HepG2 (cell line): ENCODE data around the gene LOC128125822.

Source experiments
- IKZF4 ChIP-seq: sonication (generic); formaldehyde crosslinking; IDR thresholded peaks from 2 replicates; pipeline ENCODE4 v1.5.1; 2020; ENCODE audit warnings: borderline replicate concordance, mild to moderate bottlenecking, low read depth, missing genetic modification reagents; ENCODE audit errors: not compliant biosample characterization
- NR2F2 ChIP-seq: IDR thresholded peaks from 2 replicates; pipeline ENCODE4 v1.6.1; 2012; ENCODE audit warnings: low read depth, inconsistent platforms, borderline replicate concordance
- PRMT3 ChIP-seq: sonication (generic); formaldehyde crosslinking; IDR thresholded peaks from 2 replicates; pipeline ENCODE4 v1.8.1; 2022; ENCODE audit warnings: low read depth, mild to moderate bottlenecking, moderate library complexity, missing genetic modification reagents, borderline replicate concordance
- RBM39 ChIP-seq: fragments of 200-400 bp; formaldehyde crosslinking; IDR thresholded peaks from one replicate; pipeline ENCODE4 v1.6.1; 2018; ENCODE audit warnings: antibody characterized with exemption, mild to moderate bottlenecking, low read depth, low read length; ENCODE audit not compliant: poor library complexity, severe bottlenecking
- SRSF9 ChIP-seq: fragments of 200-400 bp; formaldehyde crosslinking; IDR thresholded peaks from 2 replicates; pipeline ENCODE4 v1.6.1; 2018; ENCODE audit warnings: borderline replicate concordance, mild to moderate bottlenecking, low read depth, low read length; ENCODE audit not compliant: insufficient read depth, poor library complexity, severe bottlenecking
- ZNF34 ChIP-seq: sonication (generic); formaldehyde crosslinking; IDR thresholded peaks from 2 replicates; pipeline ENCODE4 v1.4.0; 2020; ENCODE audit warnings: mild to moderate bottlenecking, missing genetic modification reagents, borderline replicate concordance
- ZNF777 ChIP-seq: sonication (generic); formaldehyde crosslinking; IDR thresholded peaks from 2 replicates; pipeline ENCODE4 v1.4.0; 2020; ENCODE audit warnings: missing genetic modification reagents
- TF ChIP-seq, protein P1 (sequence below): fragments of 450-650 bp; IDR thresholded peaks from 2 replicates; pipeline ENCODE4 v1.6.1; 2017; ENCODE audit warnings: mild to moderate bottlenecking
- TF ChIP-seq, protein P2 (sequence below): sonication (generic); formaldehyde crosslinking; IDR thresholded peaks from 2 replicates; pipeline ENCODE4 v1.9.0; 2021; ENCODE audit warnings: missing genetic modification reagents, mild to moderate bottlenecking, borderline replicate concordance
- TF ChIP-seq, protein P3 (sequence below): sonication (generic); formaldehyde crosslinking; IDR thresholded peaks from 2 replicates; pipeline ENCODE4 v1.4.0; 2020; ENCODE audit warnings: mild to moderate bottlenecking, missing genetic modification reagents
- TF ChIP-seq, protein P4 (sequence below): sonication (generic); formaldehyde crosslinking; IDR thresholded peaks from 2 replicates; pipeline ENCODE4 v1.5.0; 2020; ENCODE audit warnings: missing genetic modification reagents
- TF ChIP-seq, protein P5 (sequence below): IDR thresholded peaks from 2 replicates; pipeline ENCODE4 v1.6.1; 2016; ENCODE audit warnings: mild to moderate bottlenecking, missing biosample characterization, missing genetic modification reagents
- TF ChIP-seq, protein P6 (sequence below): sonication (generic); formaldehyde crosslinking; IDR thresholded peaks from 2 replicates; pipeline ENCODE4 v1.5.0; 2020; ENCODE audit warnings: mild to moderate bottlenecking, missing genetic modification reagents, borderline replicate concordance
- TF ChIP-seq, protein P7 (sequence below): sonication (generic); formaldehyde crosslinking; IDR thresholded peaks from 2 replicates; pipeline ENCODE4 v1.4.0; 2020; ENCODE audit warnings: missing genetic modification reagents

LOC128125822 gene

DNA sequence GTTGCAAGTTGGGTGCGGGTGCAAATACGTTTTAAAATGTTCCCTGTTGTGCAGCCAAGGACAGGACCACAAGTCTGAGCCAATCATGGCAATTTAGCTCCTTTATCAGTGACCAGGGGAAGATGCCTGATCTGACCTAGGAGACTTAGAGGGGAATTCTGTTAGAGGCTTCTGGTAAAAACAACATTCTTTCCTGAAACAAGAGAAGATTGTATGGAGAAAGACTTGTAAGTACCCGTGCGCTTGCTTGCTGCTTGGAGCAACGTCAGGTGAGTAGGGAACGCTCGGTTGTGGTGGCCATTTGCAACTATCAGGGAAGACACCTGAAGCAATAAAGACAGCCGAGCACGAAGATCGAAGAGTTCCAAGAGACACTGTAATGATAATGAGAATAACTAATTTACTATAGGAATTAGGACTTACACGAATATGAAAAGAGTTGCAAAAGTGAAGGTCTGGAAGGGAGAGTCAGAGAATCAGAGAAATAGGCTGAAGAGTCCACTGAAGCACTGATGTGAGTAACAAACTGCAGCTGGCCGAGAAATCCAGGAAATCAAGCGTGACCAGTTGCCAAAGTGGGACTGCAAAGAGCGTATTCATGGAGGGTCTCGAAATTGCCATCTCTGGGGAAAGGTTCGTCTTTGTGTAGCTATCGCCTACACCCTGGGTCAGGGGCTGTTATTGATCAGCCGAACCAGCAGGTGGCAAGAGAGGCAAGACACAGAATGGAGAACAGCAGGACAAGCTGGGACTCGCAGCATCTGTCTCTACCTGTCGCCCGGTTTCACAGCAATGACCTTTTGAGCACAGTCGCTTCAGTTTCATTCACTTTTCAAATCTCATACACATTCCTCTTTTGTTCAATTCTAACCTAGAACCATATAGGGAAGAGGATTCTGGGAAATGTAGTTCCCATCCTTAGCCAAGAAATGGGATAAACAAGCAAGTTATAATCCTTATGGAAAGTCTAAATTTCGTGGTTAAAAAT is 26.1 kb downstream of the LOC128125822 start (continued):
- TF ChIP-seq, protein P1, sequence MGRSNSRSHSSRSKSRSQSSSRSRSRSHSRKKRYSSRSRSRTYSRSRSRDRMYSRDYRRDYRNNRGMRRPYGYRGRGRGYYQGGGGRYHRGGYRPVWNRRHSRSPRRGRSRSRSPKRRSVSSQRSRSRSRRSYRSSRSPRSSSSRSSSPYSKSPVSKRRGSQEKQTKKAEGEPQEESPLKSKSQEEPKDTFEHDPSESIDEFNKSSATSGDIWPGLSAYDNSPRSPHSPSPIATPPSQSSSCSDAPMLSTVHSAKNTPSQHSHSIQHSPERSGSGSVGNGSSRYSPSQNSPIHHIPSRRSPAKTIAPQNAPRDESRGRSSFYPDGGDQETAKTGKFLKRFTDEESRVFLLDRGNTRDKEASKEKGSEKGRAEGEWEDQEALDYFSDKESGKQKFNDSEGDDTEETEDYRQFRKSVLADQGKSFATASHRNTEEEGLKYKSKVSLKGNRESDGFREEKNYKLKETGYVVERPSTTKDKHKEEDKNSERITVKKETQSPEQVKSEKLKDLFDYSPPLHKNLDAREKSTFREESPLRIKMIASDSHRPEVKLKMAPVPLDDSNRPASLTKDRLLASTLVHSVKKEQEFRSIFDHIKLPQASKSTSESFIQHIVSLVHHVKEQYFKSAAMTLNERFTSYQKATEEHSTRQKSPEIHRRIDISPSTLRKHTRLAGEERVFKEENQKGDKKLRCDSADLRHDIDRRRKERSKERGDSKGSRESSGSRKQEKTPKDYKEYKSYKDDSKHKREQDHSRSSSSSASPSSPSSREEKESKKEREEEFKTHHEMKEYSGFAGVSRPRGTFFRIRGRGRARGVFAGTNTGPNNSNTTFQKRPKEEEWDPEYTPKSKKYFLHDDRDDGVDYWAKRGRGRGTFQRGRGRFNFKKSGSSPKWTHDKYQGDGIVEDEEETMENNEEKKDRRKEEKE = no peak
- TF ChIP-seq PRMT3 (no peak), NR2F2 (no peak), SRSF9 (no peak), ZNF34 (no peak), IKZF4 (CRISPR knock-in tag) (peak; percentile 81), ZNF777 (peak; percentile 50; the same call in 1 of the 2 replicates), RBM39 (no peak)
- TF ChIP-seq, protein P2, sequence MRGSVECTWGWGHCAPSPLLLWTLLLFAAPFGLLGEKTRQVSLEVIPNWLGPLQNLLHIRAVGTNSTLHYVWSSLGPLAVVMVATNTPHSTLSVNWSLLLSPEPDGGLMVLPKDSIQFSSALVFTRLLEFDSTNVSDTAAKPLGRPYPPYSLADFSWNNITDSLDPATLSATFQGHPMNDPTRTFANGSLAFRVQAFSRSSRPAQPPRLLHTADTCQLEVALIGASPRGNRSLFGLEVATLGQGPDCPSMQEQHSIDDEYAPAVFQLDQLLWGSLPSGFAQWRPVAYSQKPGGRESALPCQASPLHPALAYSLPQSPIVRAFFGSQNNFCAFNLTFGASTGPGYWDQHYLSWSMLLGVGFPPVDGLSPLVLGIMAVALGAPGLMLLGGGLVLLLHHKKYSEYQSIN (CRISPR knock-in tag) = no peak
- TF ChIP-seq, protein P3, sequence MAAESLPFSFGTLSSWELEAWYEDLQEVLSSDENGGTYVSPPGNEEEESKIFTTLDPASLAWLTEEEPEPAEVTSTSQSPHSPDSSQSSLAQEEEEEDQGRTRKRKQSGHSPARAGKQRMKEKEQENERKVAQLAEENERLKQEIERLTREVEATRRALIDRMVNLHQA (CRISPR knock-in tag) = no peak
- TF ChIP-seq, protein P4, sequence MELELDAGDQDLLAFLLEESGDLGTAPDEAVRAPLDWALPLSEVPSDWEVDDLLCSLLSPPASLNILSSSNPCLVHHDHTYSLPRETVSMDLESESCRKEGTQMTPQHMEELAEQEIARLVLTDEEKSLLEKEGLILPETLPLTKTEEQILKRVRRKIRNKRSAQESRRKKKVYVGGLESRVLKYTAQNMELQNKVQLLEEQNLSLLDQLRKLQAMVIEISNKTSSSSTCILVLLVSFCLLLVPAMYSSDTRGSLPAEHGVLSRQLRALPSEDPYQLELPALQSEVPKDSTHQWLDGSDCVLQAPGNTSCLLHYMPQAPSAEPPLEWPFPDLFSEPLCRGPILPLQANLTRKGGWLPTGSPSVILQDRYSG (CRISPR knock-in tag) = no peak
- TF ChIP-seq, protein P5, sequence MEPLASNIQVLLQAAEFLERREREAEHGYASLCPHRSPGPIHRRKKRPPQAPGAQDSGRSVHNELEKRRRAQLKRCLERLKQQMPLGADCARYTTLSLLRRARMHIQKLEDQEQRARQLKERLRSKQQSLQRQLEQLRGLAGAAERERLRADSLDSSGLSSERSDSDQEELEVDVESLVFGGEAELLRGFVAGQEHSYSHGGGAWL (CRISPR knock-in tag) = no peak; the same call in 1 of the 2 replicates
- TF ChIP-seq, protein P6, sequence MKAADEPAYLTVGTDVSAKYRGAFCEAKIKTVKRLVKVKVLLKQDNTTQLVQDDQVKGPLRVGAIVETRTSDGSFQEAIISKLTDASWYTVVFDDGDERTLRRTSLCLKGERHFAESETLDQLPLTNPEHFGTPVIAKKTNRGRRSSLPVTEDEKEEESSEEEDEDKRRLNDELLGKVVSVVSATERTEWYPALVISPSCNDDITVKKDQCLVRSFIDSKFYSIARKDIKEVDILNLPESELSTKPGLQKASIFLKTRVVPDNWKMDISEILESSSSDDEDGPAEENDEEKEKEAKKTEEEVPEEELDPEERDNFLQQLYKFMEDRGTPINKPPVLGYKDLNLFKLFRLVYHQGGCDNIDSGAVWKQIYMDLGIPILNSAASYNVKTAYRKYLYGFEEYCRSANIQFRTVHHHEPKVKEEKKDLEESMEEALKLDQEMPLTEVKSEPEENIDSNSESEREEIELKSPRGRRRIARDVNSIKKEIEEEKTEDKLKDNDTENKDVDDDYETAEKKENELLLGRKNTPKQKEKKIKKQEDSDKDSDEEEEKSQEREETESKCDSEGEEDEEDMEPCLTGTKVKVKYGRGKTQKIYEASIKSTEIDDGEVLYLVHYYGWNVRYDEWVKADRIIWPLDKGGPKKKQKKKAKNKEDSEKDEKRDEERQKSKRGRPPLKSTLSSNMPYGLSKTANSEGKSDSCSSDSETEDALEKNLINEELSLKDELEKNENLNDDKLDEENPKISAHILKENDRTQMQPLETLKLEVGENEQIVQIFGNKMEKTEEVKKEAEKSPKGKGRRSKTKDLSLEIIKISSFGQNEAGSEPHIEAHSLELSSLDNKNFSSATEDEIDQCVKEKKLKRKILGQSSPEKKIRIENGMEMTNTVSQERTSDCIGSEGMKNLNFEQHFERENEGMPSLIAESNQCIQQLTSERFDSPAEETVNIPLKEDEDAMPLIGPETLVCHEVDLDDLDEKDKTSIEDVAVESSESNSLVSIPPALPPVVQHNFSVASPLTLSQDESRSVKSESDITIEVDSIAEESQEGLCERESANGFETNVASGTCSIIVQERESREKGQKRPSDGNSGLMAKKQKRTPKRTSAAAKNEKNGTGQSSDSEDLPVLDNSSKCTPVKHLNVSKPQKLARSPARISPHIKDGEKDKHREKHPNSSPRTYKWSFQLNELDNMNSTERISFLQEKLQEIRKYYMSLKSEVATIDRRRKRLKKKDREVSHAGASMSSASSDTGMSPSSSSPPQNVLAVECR (CRISPR knock-in tag) = peak; percentile 54; the same call in 1 of the 2 replicates
- TF ChIP-seq, protein P7, sequence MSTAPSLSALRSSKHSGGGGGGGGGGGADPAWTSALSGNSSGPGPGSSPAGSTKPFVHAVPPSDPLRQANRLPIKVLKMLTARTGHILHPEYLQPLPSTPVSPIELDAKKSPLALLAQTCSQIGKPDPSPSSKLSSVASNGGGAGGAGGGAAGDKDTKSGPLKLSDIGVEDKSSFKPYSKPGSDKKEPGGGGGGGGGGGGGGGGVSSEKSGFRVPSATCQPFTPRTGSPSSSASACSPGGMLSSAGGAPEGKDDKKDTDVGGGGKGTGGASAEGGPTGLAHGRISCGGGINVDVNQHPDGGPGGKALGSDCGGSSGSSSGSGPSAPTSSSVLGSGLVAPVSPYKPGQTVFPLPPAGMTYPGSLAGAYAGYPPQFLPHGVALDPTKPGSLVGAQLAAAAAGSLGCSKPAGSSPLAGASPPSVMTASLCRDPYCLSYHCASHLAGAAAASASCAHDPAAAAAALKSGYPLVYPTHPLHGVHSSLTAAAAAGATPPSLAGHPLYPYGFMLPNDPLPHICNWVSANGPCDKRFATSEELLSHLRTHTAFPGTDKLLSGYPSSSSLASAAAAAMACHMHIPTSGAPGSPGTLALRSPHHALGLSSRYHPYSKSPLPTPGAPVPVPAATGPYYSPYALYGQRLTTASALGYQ (CRISPR knock-in tag) = no peak
